ENCODE results near the gene FHAD1. TPM values are rescaled to one million over a fixed set of nuclear protein-coding genes. Genes with fewer than 3 reads are reported as not detected.

The FHAD1 gene
- total and polyA plus RNA-seq, 2 donors (not counting 3 experiments of a cell fraction or from before 2014, with no cell fraction given), result 0.04 to 0.69 TPM

DNA sequence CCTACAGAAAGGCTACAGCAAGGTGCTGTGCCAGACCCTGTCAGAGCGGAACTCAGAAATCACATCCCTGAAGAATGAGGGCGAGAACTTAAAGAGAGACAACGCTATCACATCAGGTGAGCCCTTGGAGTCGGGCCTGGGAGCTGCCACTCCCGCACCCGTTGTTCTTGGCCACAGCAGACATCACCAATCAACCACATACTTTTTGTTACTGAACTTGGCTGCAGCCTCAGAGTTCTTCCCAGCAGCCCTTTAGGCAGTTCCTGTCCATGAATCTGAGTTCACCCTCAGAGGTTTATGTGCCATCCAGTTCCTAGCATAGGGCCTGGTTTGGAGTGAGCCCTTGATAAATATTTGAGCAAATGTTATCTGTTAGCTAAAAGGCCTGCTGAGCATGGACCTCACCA lies 61.6 kb downstream of the FHAD1 start:
- intact Hi-C loops (cut with micrococcal nuclease), result no loop called here
- Histone ChIP-seq H2AFZ (ENCODE audit: low read depth, low read length) (no peak overlapping the region), H3K36me3 (ENCODE audit: control insufficient read depth in 2 of 2, extremely low read depth in 1 of 2, insufficient read depth in 2 of 2, low read length in 2 of 2) (no peaks in the 10 kb centered on the region), H3K9ac (replicated peaks; ENCODE audit: extremely low read depth, insufficient read depth, low read length) (no peak overlapping the region), H3K4me2 (ENCODE audit: insufficient read depth, low read length) (no peak overlapping the region), H3K27ac (ENCODE audit: insufficient read depth, low read depth, low read length) (no peak overlapping the region), H3K79me2 (ENCODE audit: control insufficient read depth, insufficient read depth, low read length) (no peaks in the 10 kb centered on the region), H3K4me1 (ENCODE audit: control insufficient read depth, extremely low read depth, insufficient read depth, low read length) (no peaks in the 10 kb centered on the region), H3K9me1 (replicated peaks; ENCODE audit: control insufficient read depth, extremely low read depth, insufficient read depth, low read length) (no peaks in the 10 kb centered on the region), H3K9me3 (replicated peaks; ENCODE audit: control insufficient read depth, insufficient read depth, low read length) (no peaks in the 10 kb centered on the region), H4K20me1 (replicated peaks; ENCODE audit: control insufficient read depth, extremely low read depth, insufficient read depth, low read length) (no peaks in the 10 kb centered on the region), H3K4me3 (replicated peaks in 1 of 3; ENCODE audit: insufficient read depth in 1 of 3, low read depth in 1 of 3, low read length in 3 of 3) (no peak overlapping the region), H3K27me3 (ENCODE audit: control insufficient read depth in 2 of 2, insufficient read depth in 2 of 2, low read length in 2 of 2) (no peaks in the 10 kb centered on the region)
- POLR2A ChIA-PET, result no interaction called here
- DNase-seq (ENCODE audit: low read depth, low spot score) (no peak), FAIRE-seq (no peak)
- CTCF ChIA-PET, result interaction anchor here (1.2 to 1.9 kb wide), 2 partner anchors 14 to 180 kb away, joined by 4 to 5 read pairs; no protein-coding TSS in a partner anchor
- TF ChIP-seq JUN (IDR thresholded peaks at IDR 0.05; ENCODE audit: borderline replicate concordance, insufficient read depth, insufficient read length, low read depth), result no peak
- TF ChIP-seq, protein P1, sequence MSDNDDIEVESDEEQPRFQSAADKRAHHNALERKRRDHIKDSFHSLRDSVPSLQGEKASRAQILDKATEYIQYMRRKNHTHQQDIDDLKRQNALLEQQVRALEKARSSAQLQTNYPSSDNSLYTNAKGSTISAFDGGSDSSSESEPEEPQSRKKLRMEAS (IDR thresholded peaks at IDR 0.05; ENCODE audit: insufficient read depth, insufficient read length), result no peak
- BruUV-seq (replicated peaks), result no TSS peak
- dilution Hi-C loops (cut with MboI; ENCODE audit: extremely low pct_ligation_motif_present, low sequenced_read_pairs), result no loop called here

DNA sequence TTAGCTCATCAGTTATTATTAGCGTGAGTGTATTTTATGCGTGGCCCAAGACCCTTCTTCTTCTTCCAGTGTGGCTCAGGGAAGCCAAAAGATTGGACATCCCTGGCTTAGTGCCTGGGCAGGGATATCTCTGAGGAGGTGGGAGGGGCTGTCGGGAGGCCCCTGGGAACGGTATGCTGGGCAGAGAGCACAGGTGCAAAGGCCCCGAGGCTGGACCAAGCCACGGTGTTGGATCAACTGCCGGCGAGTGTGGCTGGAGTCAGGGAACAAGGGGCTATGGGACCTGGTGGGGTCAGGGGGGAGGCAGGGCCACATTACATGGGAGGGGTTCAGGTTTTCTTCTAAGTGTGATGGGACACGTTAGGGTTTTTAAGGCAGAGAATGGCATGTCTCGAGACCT lies 62.7 kb downstream of the FHAD1 start:
- no peaks in the 10 kb centered on the region for H3K9me3 ChIP-seq (replicated peaks; ENCODE audit: control insufficient read depth, insufficient read depth, low read length)
- no peaks in the 10 kb centered on the region for H3K36me3 ChIP-seq (ENCODE audit: control insufficient read depth in 2 of 2, extremely low read depth in 1 of 2, insufficient read depth in 2 of 2, low read length in 2 of 2)
- CTCF ChIA-PET, result interaction anchor here (1.2 to 1.9 kb wide), 2 partner anchors 13 to 182 kb away, joined by 4 to 5 read pairs; no protein-coding TSS in a partner anchor
- TF ChIP-seq JUN (IDR thresholded peaks at IDR 0.05; ENCODE audit: borderline replicate concordance, insufficient read depth, insufficient read length, low read depth), result no peak
- TF ChIP-seq POLR2A (IDR thresholded peaks at IDR 0.05; ENCODE audit: low read depth, low read length), result no peak
- TF ChIP-seq, protein P2, sequence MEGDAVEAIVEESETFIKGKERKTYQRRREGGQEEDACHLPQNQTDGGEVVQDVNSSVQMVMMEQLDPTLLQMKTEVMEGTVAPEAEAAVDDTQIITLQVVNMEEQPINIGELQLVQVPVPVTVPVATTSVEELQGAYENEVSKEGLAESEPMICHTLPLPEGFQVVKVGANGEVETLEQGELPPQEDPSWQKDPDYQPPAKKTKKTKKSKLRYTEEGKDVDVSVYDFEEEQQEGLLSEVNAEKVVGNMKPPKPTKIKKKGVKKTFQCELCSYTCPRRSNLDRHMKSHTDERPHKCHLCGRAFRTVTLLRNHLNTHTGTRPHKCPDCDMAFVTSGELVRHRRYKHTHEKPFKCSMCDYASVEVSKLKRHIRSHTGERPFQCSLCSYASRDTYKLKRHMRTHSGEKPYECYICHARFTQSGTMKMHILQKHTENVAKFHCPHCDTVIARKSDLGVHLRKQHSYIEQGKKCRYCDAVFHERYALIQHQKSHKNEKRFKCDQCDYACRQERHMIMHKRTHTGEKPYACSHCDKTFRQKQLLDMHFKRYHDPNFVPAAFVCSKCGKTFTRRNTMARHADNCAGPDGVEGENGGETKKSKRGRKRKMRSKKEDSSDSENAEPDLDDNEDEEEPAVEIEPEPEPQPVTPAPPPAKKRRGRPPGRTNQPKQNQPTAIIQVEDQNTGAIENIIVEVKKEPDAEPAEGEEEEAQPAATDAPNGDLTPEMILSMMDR (IDR thresholded peaks at IDR 0.05; ENCODE audit: extremely low read depth in 1 of 2, insufficient read depth in 1 of 2, low read depth in 1 of 2, low read length in 2 of 2), result no peak
- TF ChIP-seq EZH2 (IDR thresholded peaks at IDR 0.05; ENCODE audit: borderline replicate concordance, low read depth, low read length, severe bottlenecking), result no peak
- TF ChIP-seq, protein P1 (IDR thresholded peaks at IDR 0.05; ENCODE audit: insufficient read depth, insufficient read length), result no peak
- no peak for TF ChIP-seq GATA2 (IDR thresholded peaks at IDR 0.05; ENCODE audit: insufficient read depth, insufficient read length, low read depth, low read length)
- no peak for TF ChIP-seq MYC (IDR thresholded peaks at IDR 0.05; ENCODE audit: low read depth, low read length)
- no peak for TF ChIP-seq POLR2AphosphoS5 (IDR thresholded peaks at IDR 0.05; ENCODE audit: insufficient read depth, low read depth, low read length)
- no peak for TF ChIP-seq FOS (IDR thresholded peaks at IDR 0.05; ENCODE audit: borderline replicate concordance, insufficient read depth, low read length)
- H4K20me1 ChIP-seq (replicated peaks; ENCODE audit: control insufficient read depth, extremely low read depth, insufficient read depth, low read length), result no peaks in the 10 kb centered on the region
- DNase-seq (ENCODE audit: low read depth, low spot score) (no peak), FAIRE-seq (no peak)
- no peaks in the 10 kb centered on the region for H3K27me3 ChIP-seq (ENCODE audit: control insufficient read depth in 2 of 2, insufficient read depth in 2 of 2, low read length in 2 of 2)
- no peak overlapping the region for H2AFZ ChIP-seq (ENCODE audit: low read depth, low read length)
- intact Hi-C loops (cut with micrococcal nuclease) (no loop called here), dilution Hi-C loops (cut with MboI; ENCODE audit: extremely low pct_ligation_motif_present, low sequenced_read_pairs) (no loop called here)
- POLR2A ChIA-PET, result no interaction called here
- H3K4me3 ChIP-seq (replicated peaks in 1 of 3; ENCODE audit: insufficient read depth in 1 of 3, low read depth in 1 of 3, low read length in 3 of 3), result no peak overlapping the region
- no peak overlapping the region for H3K9ac ChIP-seq (replicated peaks; ENCODE audit: extremely low read depth, insufficient read depth, low read length)
- BruUV-seq (replicated peaks), result no TSS peak
- no peak overlapping the region for H3K27ac ChIP-seq (ENCODE audit: insufficient read depth, low read depth, low read length)
- H3K4me1 ChIP-seq (ENCODE audit: control insufficient read depth, extremely low read depth, insufficient read depth, low read length), result no peaks in the 10 kb centered on the region
- no peaks in the 10 kb centered on the region for H3K9me1 ChIP-seq (replicated peaks; ENCODE audit: control insufficient read depth, extremely low read depth, insufficient read depth, low read length)
- H3K79me2 ChIP-seq (ENCODE audit: control insufficient read depth, insufficient read depth, low read length), result no peaks in the 10 kb centered on the region
- H3K4me2 ChIP-seq (ENCODE audit: insufficient read depth, low read length), result no peak overlapping the region

All from endothelial cell of umbilical vein (primary cell).